WTC11 (cell line): ENCODE data around the gene DYSF.

Source experiments
- CREM ChIP-seq: sonication (generic); formaldehyde crosslinking; IDR thresholded peaks from 2 replicates; pipeline ENCODE4 v1.8.1; 2022; ENCODE audit warnings: mild to moderate bottlenecking, missing genetic modification reagents, moderate library complexity
- CTCF ChIP-seq: fragments of 200-600 bp; IDR thresholded peaks from 2 replicates; pipeline ENCODE4 v1.8.0; 2022; ENCODE audit warnings: antibody characterized with exemption
- MAX ChIP-seq: sonication (generic); formaldehyde crosslinking; IDR thresholded peaks from 2 replicates; pipeline ENCODE4 v1.8.0; 2022; ENCODE audit warnings: mild to moderate bottlenecking, missing genetic modification reagents
- MLX ChIP-seq: sonication (generic); formaldehyde crosslinking; IDR thresholded peaks from 2 replicates; pipeline ENCODE4 v1.8.1; 2023; ENCODE audit warnings: mild to moderate bottlenecking, missing genetic modification reagents, moderate library complexity
- RORB ChIP-seq: fragments of 250-450 bp; sonication (Bioruptor Pico); IDR thresholded peaks from 2 replicates; pipeline ENCODE4 v1.9.0; 2021; ENCODE audit warnings: mild to moderate bottlenecking
- TCF7 ChIP-seq: sonication (generic); formaldehyde crosslinking; IDR thresholded peaks from 2 replicates; pipeline ENCODE4 v1.8.0; 2022; ENCODE audit warnings: mild to moderate bottlenecking, low read depth, missing genetic modification reagents, moderate library complexity
- USF1 ChIP-seq: sonication (generic); formaldehyde crosslinking; IDR thresholded peaks from 2 replicates; pipeline ENCODE4 v1.8.0; 2022; ENCODE audit warnings: mild to moderate bottlenecking, missing genetic modification reagents

GRCh38 chr2:71631411-71631931, 178.1 kb downstream of the DYSF start:
- TF ChIP-seq TCF7 (CRISPR knock-in tag) = no peak
- TF ChIP-seq CTCF = no peak
- no peak for TF ChIP-seq MLX (CRISPR knock-in tag)
- no peak for TF ChIP-seq USF1
- TF ChIP-seq RORB = no peak
- TF ChIP-seq MAX (CRISPR knock-in tag) = no peak
- no peak for TF ChIP-seq CREM
